Measurements from ENCODE around the gene MAPK8. TPM values are rescaled to one million over a fixed set of nuclear protein-coding genes. Genes with fewer than 3 reads are reported as not detected.

Gene MAPK8
- total RNA-seq, 1 experiment from 2014 or later: 52.9 TPM

- no peaks in the 10 kb centered on the region for H3K9me3 Mint-ChIP-seq (ENCODE audit: unreplicated experiment)
Observed at GRCh38 chr10:48470893-48471805, 164.7 kb downstream of the MAPK8 start.

GRCh38 chr10:48472501-48473069 lies 166.1 kb downstream of the MAPK8 start:
- TF ChIP-seq CTCF (IDR thresholded peaks at IDR 0.05; ENCODE audit: unreplicated experiment): no peak
- BruUV-seq (replicated peaks): no TSS peak
- POLR2A ChIA-PET: no interaction called here
- H3K4me3 Mint-ChIP-seq (ENCODE audit: unreplicated experiment): no peak overlapping the region
- H3K27me3 Mint-ChIP-seq (ENCODE audit: insufficient read depth, unreplicated experiment): no peaks in the 10 kb centered on the region
- no peak for DNase-seq (ENCODE audit: unreplicated experiment)
- CTCF ChIA-PET: interaction anchor here (1.2 kb wide), 1 partner anchor 101 kb away, joined by 3 read pairs; no protein-coding TSS in a partner anchor
- peaks cover 7% of the 10 kb centered on the region for H3K4me1 Mint-ChIP-seq (ENCODE audit: insufficient read depth, unreplicated experiment)
- H3K36me3 Mint-ChIP-seq (ENCODE audit: insufficient read depth, unreplicated experiment): no peaks in the 10 kb centered on the region
- intact Hi-C loops (cut with micrococcal nuclease): no loop called here
- H3K9me3 Mint-ChIP-seq (ENCODE audit: unreplicated experiment): no peaks in the 10 kb centered on the region
- H3K27ac Mint-ChIP-seq (ENCODE audit: low read depth, unreplicated experiment): no peak overlapping the region

More at GRCh38 chr10:48470893-48471805, 164.7 kb downstream of the MAPK8 start:
- ChIA-PET CTCF (interaction anchor here (0.7 to 1.8 kb wide), 7 partner anchors 8 to 187 kb away, joined by 3 to 9 read pairs (median 3); no protein-coding TSS in a partner anchor), POLR2A (interaction anchor here (0.8 to 1.3 kb wide), 5 partner anchors 25 to 184 kb away, joined by 3 read pairs; no protein-coding TSS in a partner anchor)
- Mint-ChIP-seq H3K4me1 (ENCODE audit: insufficient read depth, unreplicated experiment) (peaks cover 7% of the 10 kb centered on the region), H3K36me3 (ENCODE audit: insufficient read depth, unreplicated experiment) (no peaks in the 10 kb centered on the region), H3K27ac (ENCODE audit: low read depth, unreplicated experiment) (no peak overlapping the region), H3K4me3 (ENCODE audit: unreplicated experiment) (no peak overlapping the region), H3K27me3 (ENCODE audit: insufficient read depth, unreplicated experiment) (no peaks in the 10 kb centered on the region)
- intact Hi-C loops (cut with micrococcal nuclease): no loop called here
- no TSS peak for BruUV-seq (replicated peaks)
- TF ChIP-seq CTCF (IDR thresholded peaks at IDR 0.05; ENCODE audit: unreplicated experiment): peak; percentile 7
- peak; percentile 88 for DNase-seq (ENCODE audit: unreplicated experiment)

- no peaks in the 10 kb centered on the region for H3K36me3 Mint-ChIP-seq (ENCODE audit: insufficient read depth, unreplicated experiment)
- CTCF ChIA-PET: no interaction called here
- no peak for TF ChIP-seq CTCF (IDR thresholded peaks at IDR 0.05; ENCODE audit: unreplicated experiment)
- no peak for DNase-seq (ENCODE audit: unreplicated experiment)
- no TSS peak for BruUV-seq (replicated peaks)
- no peak overlapping the region for H3K4me3 Mint-ChIP-seq (ENCODE audit: unreplicated experiment)
- intact Hi-C loops (cut with micrococcal nuclease): no loop called here
- POLR2A ChIA-PET: no interaction called here
- peaks cover 7% of the 10 kb centered on the region for H3K4me1 Mint-ChIP-seq (ENCODE audit: insufficient read depth, unreplicated experiment)
- no peaks in the 10 kb centered on the region for H3K27me3 Mint-ChIP-seq (ENCODE audit: insufficient read depth, unreplicated experiment)
- H3K9me3 Mint-ChIP-seq (ENCODE audit: unreplicated experiment): no peaks in the 10 kb centered on the region
- no peak overlapping the region for H3K27ac Mint-ChIP-seq (ENCODE audit: low read depth, unreplicated experiment)
Observed at GRCh38 chr10:48473704-48474103, 167.2 kb downstream of the MAPK8 start.

- no peaks in the 10 kb centered on the region for H3K36me3 Mint-ChIP-seq (ENCODE audit: insufficient read depth, unreplicated experiment)
- H3K9me3 Mint-ChIP-seq (ENCODE audit: unreplicated experiment): no peaks in the 10 kb centered on the region
- no peak overlapping the region for H3K27ac Mint-ChIP-seq (ENCODE audit: low read depth, unreplicated experiment)
- no peak for DNase-seq (ENCODE audit: unreplicated experiment)
- intact Hi-C loops (cut with micrococcal nuclease): no loop called here
- CTCF ChIA-PET: no interaction called here
- no peak overlapping the region for H3K4me3 Mint-ChIP-seq (ENCODE audit: unreplicated experiment)
- BruUV-seq (replicated peaks): no TSS peak
- TF ChIP-seq CTCF (IDR thresholded peaks at IDR 0.05; ENCODE audit: unreplicated experiment): no peak
- POLR2A ChIA-PET: no interaction called here
- peaks cover 7% of the 10 kb centered on the region for H3K4me1 Mint-ChIP-seq (ENCODE audit: insufficient read depth, unreplicated experiment)
- H3K27me3 Mint-ChIP-seq (ENCODE audit: insufficient read depth, unreplicated experiment): no peaks in the 10 kb centered on the region
Observed at GRCh38 chr10:48474765-48475365, 168.4 kb downstream of the MAPK8 start.

Data from MCF 10A (cell line).